Mesenchymal stem cell (in vitro differentiated cells and primary cell): ENCODE measurements around the gene TNRC6C.

Source experiments
- DNase-seq: peaks from one replicate; pipeline ENCODE4 v3.0.0-alpha.2; 2013
- H2AFZ ChIP-seq: one replicate; pipeline ENCODE4 v1.6.1; 2013; ENCODE audit warnings: low read depth, mild to moderate bottlenecking, control low read depth, inconsistent platforms, low read length, moderate library complexity
- H2AK5ac ChIP-seq: 2 replicates; pipeline ENCODE4 v1.6.1; 2013; ENCODE audit warnings: low read length, moderate library complexity, mild to moderate bottlenecking, inconsistent platforms; ENCODE audit not compliant: severe bottlenecking
- H2BK120ac ChIP-seq: one replicate; pipeline ENCODE4 v1.6.1; 2013; ENCODE audit warnings: low read depth, mild to moderate bottlenecking, inconsistent platforms, low read length, moderate library complexity
- H2BK12ac ChIP-seq, 2 experiments: one replicate each; pipeline ENCODE4 v1.6.1; 2013; ENCODE audit warnings: inconsistent platforms in 2 of 2, low read length in 2 of 2, mild to moderate bottlenecking in 2 of 2, moderate library complexity in 2 of 2, control low read depth in 1 of 2
- H2BK15ac ChIP-seq: one replicate; pipeline ENCODE4 v1.6.1; 2013; ENCODE audit warnings: mild to moderate bottlenecking, low read depth, inconsistent platforms; ENCODE audit not compliant: poor library complexity, severe bottlenecking
- H2BK5ac ChIP-seq: 2 replicates; pipeline ENCODE4 v1.6.1; 2013; ENCODE audit warnings: low read depth, mild to moderate bottlenecking, low read length, control low read depth, inconsistent platforms; ENCODE audit not compliant: poor library complexity, severe bottlenecking
- H3K14ac ChIP-seq, 2 experiments: one replicate each; pipeline ENCODE4 v1.6.1; 2013; ENCODE audit warnings: inconsistent platforms in 2 of 2, low read length in 2 of 2, control low read depth in 1 of 2, mild to moderate bottlenecking in 1 of 2, moderate library complexity in 1 of 2
- H3K18ac ChIP-seq, 2 experiments: one replicate each; pipeline ENCODE4 v1.6.1; 2013; ENCODE audit warnings: inconsistent platforms in 2 of 2, low read length in 2 of 2, control low read depth in 1 of 2, low read depth in 1 of 2, mild to moderate bottlenecking in 1 of 2
- H3K23ac ChIP-seq, 2 experiments: one replicate each; pipeline ENCODE4 v1.6.1; 2013; ENCODE audit warnings: inconsistent platforms in 2 of 2, low read length in 2 of 2, mild to moderate bottlenecking in 2 of 2, moderate library complexity in 2 of 2, control low read depth in 1 of 2
- H3K27ac ChIP-seq: 2 replicates; pipeline ENCODE4 v1.5.1; 2013; ENCODE audit warnings: mild to moderate bottlenecking, moderate library complexity, low read length, control low read depth, inconsistent platforms; ENCODE audit not compliant: poor library complexity, severe bottlenecking
- H3K27me3 ChIP-seq, 2 experiments: 2 replicates each; pipeline versions ENCODE4 v1.6.1 to v1.7.0; 2013; ENCODE audit warnings: low read length in 2 of 2, mild to moderate bottlenecking in 2 of 2, moderate library complexity in 2 of 2, control low read depth in 1 of 2, inconsistent platforms in 1 of 2; ENCODE audit not compliant: control insufficient read depth in 1 of 2, insufficient read depth in 1 of 2
- H3K36me3 ChIP-seq, 2 experiments: 2 replicates each; pipeline versions ENCODE4 v1.6.1 to v1.7.0; 2013; ENCODE audit warnings: low read length in 2 of 2, control low read depth in 1 of 2, inconsistent platforms in 1 of 2, low read depth in 1 of 2, mild to moderate bottlenecking in 1 of 2; ENCODE audit not compliant: insufficient read depth in 2 of 2, control insufficient read depth in 1 of 2
- H3K4ac ChIP-seq, 2 experiments: one replicate each; pipeline ENCODE4 v1.6.1; 2013; ENCODE audit warnings: inconsistent platforms in 2 of 2, low read length in 2 of 2, mild to moderate bottlenecking in 2 of 2, moderate library complexity in 2 of 2, control low read depth in 1 of 2, low read depth in 1 of 2
- H3K4me1 ChIP-seq: 2 replicates; pipeline ENCODE4 v1.6.1; 2013; ENCODE audit warnings: low read depth, low read length, control low read depth; ENCODE audit not compliant: control insufficient read depth, insufficient read depth
- H3K4me2 ChIP-seq: 2 replicates; pipeline ENCODE4 v1.6.1; 2013; ENCODE audit warnings: low read length, mild to moderate bottlenecking, inconsistent platforms; ENCODE audit not compliant: poor library complexity, severe bottlenecking
- H3K4me3 ChIP-seq, 2 experiments: 2 replicates each; pipeline versions ENCODE4 v1.5.1 to v1.7.0; 2013; ENCODE audit warnings: low read length in 2 of 2, mild to moderate bottlenecking in 2 of 2, control low read depth in 1 of 2, low read depth in 1 of 2; ENCODE audit not compliant: insufficient read depth in 1 of 2
- H3K79me1 ChIP-seq: replicated peaks from 2 replicates; pipeline ENCODE4 v1.6.1; 2013; ENCODE audit warnings: mild to moderate bottlenecking, control low read depth, low read length, inconsistent platforms; ENCODE audit not compliant: poor library complexity, severe bottlenecking
- H3K9ac ChIP-seq: 2 replicates; pipeline ENCODE4 v1.7.0; 2013; ENCODE audit warnings: mild to moderate bottlenecking, low read length, moderate library complexity
- H3K9me3 ChIP-seq: 2 replicates; pipeline ENCODE4 v1.7.0; 2013; ENCODE audit warnings: mild to moderate bottlenecking, low read length; ENCODE audit not compliant: control insufficient read depth
- H4K8ac ChIP-seq: one replicate; pipeline ENCODE4 v1.6.1; 2013; ENCODE audit warnings: inconsistent platforms, mild to moderate bottlenecking, low read length, moderate library complexity
- H4K91ac ChIP-seq: one replicate; pipeline ENCODE4 v1.6.1; 2013; ENCODE audit warnings: mild to moderate bottlenecking, low read length, inconsistent platforms
- WGBS: methylation state at CpG from one replicate; pipeline ENCODE4 v1.1.7; 2013; ENCODE audit warnings: mixed read lengths; 5-methylcytosine and 5-hydroxymethylcytosine counted together

Gene TNRC6C

GRCh38 chr17:78131172-78132083 lies 172.9 kb downstream of the TNRC6C start:
- Histone ChIP-seq H3K9ac (no peak overlapping the region), H3K27me3 (peaks cover 8 to 88% of the 10 kb centered on the region in 2 experiments), H3K18ac (peak overlapping the region; percentile 37 to 64), H2BK15ac (peak overlapping the region; percentile 88), H3K79me1 (peaks cover 8% of the 10 kb centered on the region), H3K14ac (no peak overlapping the region), H2BK12ac (peak overlapping the region; percentile 41 to 94), H3K23ac (no peak overlapping the region), H3K27ac (no peak overlapping the region), H2AFZ (no peak overlapping the region), H3K4ac (peak overlapping the region in 1 of 2 experiments; percentile 46), H3K4me1 (peaks cover 48% of the 10 kb centered on the region), H2BK5ac (no peak overlapping the region), H2AK5ac (no peak overlapping the region), H3K36me3 (peaks cover 0 to under 1% of the 10 kb centered on the region in 2 experiments), H4K8ac (peak overlapping the region; percentile 19), H3K4me3 (no peak overlapping the region), H3K4me2 (peak overlapping the region; percentile 61), H4K91ac (no peak overlapping the region), H2BK120ac (peak overlapping the region; percentile 29), H3K9me3 (no peaks in the 10 kb centered on the region)
- no peak for DNase-seq
- 39% methylated on average over 51 of the region's 74 CpGs for whole genome bisulfite sequencing

GRCh38 chr17:78132084-78132676 lies 173.7 kb downstream of the TNRC6C start:
- Histone ChIP-seq H3K4ac (no peak overlapping the region), H2BK12ac (no peak overlapping the region), H2AFZ (no peak overlapping the region), H3K36me3 (no peaks in the 10 kb centered on the region), H4K8ac (peak overlapping the region; percentile 47), H3K14ac (no peak overlapping the region), H3K18ac (no peak overlapping the region), H2BK120ac (peak overlapping the region; percentile 81), H3K27me3 (peaks cover 8 to 86% of the 10 kb centered on the region in 2 experiments), H3K4me3 (no peak overlapping the region), H2BK5ac (no peak overlapping the region), H3K9ac (no peak overlapping the region), H3K4me2 (peak overlapping the region; percentile 61), H3K27ac (no peak overlapping the region), H3K23ac (no peak overlapping the region), H3K79me1 (peaks cover 2% of the 10 kb centered on the region), H4K91ac (peak overlapping the region; percentile 41), H2BK15ac (peak overlapping the region; percentile 98), H3K4me1 (peaks cover 40% of the 10 kb centered on the region), H2AK5ac (no peak overlapping the region), H3K9me3 (no peaks in the 10 kb centered on the region)
- DNase-seq = no peak
- WGBS = 28% methylated on average over 32 of the region's 38 CpGs

- no peak overlapping the region for H3K27ac ChIP-seq
- no peaks in the 10 kb centered on the region for H3K36me3 ChIP-seq
- H2AFZ ChIP-seq = no peak overlapping the region
- peaks cover 34% of the 10 kb centered on the region for H3K4me1 ChIP-seq
- peaks cover 1% of the 10 kb centered on the region for H3K79me1 ChIP-seq
- no peak overlapping the region for H3K18ac ChIP-seq
- H2BK120ac ChIP-seq = no peak overlapping the region
- H4K8ac ChIP-seq = no peak overlapping the region
- H3K23ac ChIP-seq = no peak overlapping the region
- H2BK5ac ChIP-seq = no peak overlapping the region
- H3K27me3 ChIP-seq = peaks cover 8 to 85% of the 10 kb centered on the region in 2 experiments
- no peak overlapping the region for H3K9ac ChIP-seq
- H3K4me2 ChIP-seq = no peak overlapping the region
- no peak overlapping the region for H3K4me3 ChIP-seq
- peak overlapping the region; percentile 41 for H4K91ac ChIP-seq
- DNase-seq = no peak
- H3K9me3 ChIP-seq = no peaks in the 10 kb centered on the region
- 90% methylated on average over 9 of the region's 9 CpGs for WGBS
- H3K4ac ChIP-seq = no peak overlapping the region
- H2BK15ac ChIP-seq = no peak overlapping the region
- H3K14ac ChIP-seq = no peak overlapping the region
- no peak overlapping the region for H2BK12ac ChIP-seq
- no peak overlapping the region for H2AK5ac ChIP-seq
Observed at GRCh38 chr17:78132767-78133178, 174.3 kb downstream of the TNRC6C start.
